ENCODE measurements around the gene SUN1. TPM values are rescaled to one million over a fixed set of nuclear protein-coding genes. Genes with fewer than 3 reads are reported as not detected.

The SUN1 gene
- total RNA-seq, 2 experiments from 2014 or later: 83.4 to 105 TPM

DNA sequence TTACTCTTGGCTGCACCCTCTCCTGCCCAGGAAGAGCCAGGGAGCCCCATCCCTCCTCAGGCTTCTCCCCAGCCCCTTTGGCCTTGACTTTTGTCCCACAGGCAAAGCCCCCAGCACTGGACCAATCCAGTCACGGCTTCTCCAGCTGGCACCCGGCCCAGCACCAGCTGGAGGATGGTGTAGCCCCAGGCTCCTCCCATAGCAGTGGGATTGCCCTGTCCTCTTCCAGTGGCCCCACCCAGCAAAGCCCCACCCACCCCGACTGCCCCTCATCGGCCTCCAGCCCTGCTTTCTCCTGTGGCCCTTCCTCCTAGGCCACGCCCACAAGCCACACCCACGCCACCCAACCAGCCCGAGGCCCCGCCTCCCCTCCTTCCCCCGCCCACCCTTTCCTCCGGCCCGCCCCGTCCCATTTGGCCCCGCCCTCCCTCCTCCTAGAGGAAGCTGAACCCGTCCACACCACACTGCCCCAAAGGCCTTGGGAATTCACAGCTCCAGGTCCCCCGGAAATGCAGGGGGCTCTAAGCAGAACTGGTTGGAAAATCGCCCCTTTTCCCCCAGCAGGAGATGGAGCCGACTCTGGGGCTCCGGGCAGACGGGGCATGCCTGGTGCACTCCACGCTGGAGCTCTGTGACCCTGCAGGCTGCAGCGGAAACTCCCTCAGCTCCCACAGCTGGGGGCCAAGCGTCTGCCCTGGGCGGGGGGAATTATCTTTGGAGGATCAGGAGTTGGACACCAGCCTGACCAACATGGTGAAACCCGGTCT, 69.3 kb downstream of the SUN1 start:
- H3K9me3 ChIP-seq (ENCODE audit: low read length): no peaks in the 10 kb centered on the region
- H3K9me2 ChIP-seq (ENCODE audit: insufficient read depth, low read length): no peaks in the 10 kb centered on the region
- H2AFZ ChIP-seq (ENCODE audit: low read length): no peak overlapping the region
- H3K4me3 ChIP-seq (ENCODE audit: low read depth, low read length, poor library complexity, severe bottlenecking): no peak overlapping the region
- no peak for TF ChIP-seq EZH2phosphoT487 (IDR thresholded peaks at IDR 0.05; ENCODE audit: borderline replicate concordance, low read depth, low read length)
- TF ChIP-seq, protein P1, sequence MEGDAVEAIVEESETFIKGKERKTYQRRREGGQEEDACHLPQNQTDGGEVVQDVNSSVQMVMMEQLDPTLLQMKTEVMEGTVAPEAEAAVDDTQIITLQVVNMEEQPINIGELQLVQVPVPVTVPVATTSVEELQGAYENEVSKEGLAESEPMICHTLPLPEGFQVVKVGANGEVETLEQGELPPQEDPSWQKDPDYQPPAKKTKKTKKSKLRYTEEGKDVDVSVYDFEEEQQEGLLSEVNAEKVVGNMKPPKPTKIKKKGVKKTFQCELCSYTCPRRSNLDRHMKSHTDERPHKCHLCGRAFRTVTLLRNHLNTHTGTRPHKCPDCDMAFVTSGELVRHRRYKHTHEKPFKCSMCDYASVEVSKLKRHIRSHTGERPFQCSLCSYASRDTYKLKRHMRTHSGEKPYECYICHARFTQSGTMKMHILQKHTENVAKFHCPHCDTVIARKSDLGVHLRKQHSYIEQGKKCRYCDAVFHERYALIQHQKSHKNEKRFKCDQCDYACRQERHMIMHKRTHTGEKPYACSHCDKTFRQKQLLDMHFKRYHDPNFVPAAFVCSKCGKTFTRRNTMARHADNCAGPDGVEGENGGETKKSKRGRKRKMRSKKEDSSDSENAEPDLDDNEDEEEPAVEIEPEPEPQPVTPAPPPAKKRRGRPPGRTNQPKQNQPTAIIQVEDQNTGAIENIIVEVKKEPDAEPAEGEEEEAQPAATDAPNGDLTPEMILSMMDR (conservative IDR thresholded peaks at IDR 0.05; ENCODE audit: low read length): no peak
- BruUV-seq (replicated peaks): no TSS peak
- peak; percentile 79 for DNase-seq (ENCODE audit: low spot score)
- ChIA-PET CTCF (ENCODE audit: unreplicated experiment) (interaction anchor here (0.5 kb wide), 2 partner anchors 19 to 47 kb away, joined by 3 to 4 read pairs; no protein-coding TSS in a partner anchor), POLR2A (no interaction called here)
- intact Hi-C loops (cut with micrococcal nuclease; ENCODE audit: unreplicated experiment): loop anchor here (1.0 kb wide), 1 partner anchor 25 kb away; the partner anchor contains the start of gene GET4
- no peaks in the 10 kb centered on the region for H4K20me1 ChIP-seq (ENCODE audit: insufficient read depth, low read length)
- H3K79me2 ChIP-seq (ENCODE audit: insufficient read depth, low read depth, low read length): no peaks in the 10 kb centered on the region
- peaks cover 6% of the 10 kb centered on the region; the same call in 1 of the 2 replicates for H3K36me3 ChIP-seq (ENCODE audit: insufficient read depth, low read length)
- no peak overlapping the region for H3K4me2 ChIP-seq (ENCODE audit: low read length)
- H3K4me1 ChIP-seq (ENCODE audit: insufficient read depth, low read length, poor library complexity, severe bottlenecking): no peaks in the 10 kb centered on the region
- H3K27ac ChIP-seq (ENCODE audit: low read depth, low read length, poor library complexity, severe bottlenecking): no peak overlapping the region

DNA sequence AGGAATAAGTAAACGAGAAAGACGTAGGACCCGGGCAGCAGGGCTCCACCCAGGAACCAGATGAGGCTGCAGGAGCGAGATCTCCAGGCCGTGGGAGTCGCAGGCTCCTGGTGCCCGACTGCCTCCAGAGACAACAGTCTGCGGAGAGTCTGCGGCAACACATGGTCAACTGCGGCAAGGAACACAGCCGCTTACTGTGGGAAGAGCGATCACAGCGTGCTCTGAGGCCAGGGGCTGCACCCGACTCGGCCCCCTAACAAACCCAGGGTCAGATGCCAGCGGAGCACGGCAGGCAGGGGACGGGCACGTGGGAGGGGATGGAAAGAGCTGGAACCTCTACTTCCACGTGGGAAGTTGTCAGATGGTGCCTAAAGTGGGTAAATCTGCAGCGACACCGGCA, 70.7 kb downstream of the SUN1 start:
- Histone ChIP-seq H3K4me3 (ENCODE audit: low read depth, low read length, poor library complexity, severe bottlenecking) (no peak overlapping the region), H2AFZ (ENCODE audit: low read length) (no peak overlapping the region), H3K36me3 (ENCODE audit: insufficient read depth, low read length) (no peaks in the 10 kb centered on the region), H3K4me1 (ENCODE audit: insufficient read depth, low read length, poor library complexity, severe bottlenecking) (no peaks in the 10 kb centered on the region), H3K79me2 (ENCODE audit: insufficient read depth, low read depth, low read length) (no peaks in the 10 kb centered on the region), H3K4me2 (ENCODE audit: low read length) (no peak overlapping the region), H3K9me3 (ENCODE audit: low read length) (no peaks in the 10 kb centered on the region), H4K20me1 (ENCODE audit: insufficient read depth, low read length) (no peaks in the 10 kb centered on the region), H3K27ac (ENCODE audit: low read depth, low read length, poor library complexity, severe bottlenecking) (no peak overlapping the region), H3K9me2 (ENCODE audit: insufficient read depth, low read length) (no peaks in the 10 kb centered on the region)
- no peak for TF ChIP-seq EZH2phosphoT487 (IDR thresholded peaks at IDR 0.05; ENCODE audit: borderline replicate concordance, low read depth, low read length)
- TF ChIP-seq, protein P1 (conservative IDR thresholded peaks at IDR 0.05; ENCODE audit: low read length): no peak
- BruUV-seq (replicated peaks): no TSS peak
- ChIA-PET CTCF (ENCODE audit: unreplicated experiment) (no interaction called here), POLR2A (no interaction called here)
- no peak for DNase-seq (ENCODE audit: low spot score)
- intact Hi-C loops (cut with micrococcal nuclease; ENCODE audit: unreplicated experiment): no loop called here
